GM18526 (cell line): ENCODE results near the gene ZBP1.

Experiments
- POLR2A ChIP-seq: IDR thresholded peaks from 3 replicates; pipeline ENCODE4 v1.6.1; 2011; ENCODE audit not compliant: insufficient read length; ENCODE audit errors: extremely low read depth

Gene ZBP1

GRCh38 chr20:57561356-57562279, 58.6 kb downstream of the ZBP1 start:
- no peak for TF ChIP-seq POLR2A

DNA sequence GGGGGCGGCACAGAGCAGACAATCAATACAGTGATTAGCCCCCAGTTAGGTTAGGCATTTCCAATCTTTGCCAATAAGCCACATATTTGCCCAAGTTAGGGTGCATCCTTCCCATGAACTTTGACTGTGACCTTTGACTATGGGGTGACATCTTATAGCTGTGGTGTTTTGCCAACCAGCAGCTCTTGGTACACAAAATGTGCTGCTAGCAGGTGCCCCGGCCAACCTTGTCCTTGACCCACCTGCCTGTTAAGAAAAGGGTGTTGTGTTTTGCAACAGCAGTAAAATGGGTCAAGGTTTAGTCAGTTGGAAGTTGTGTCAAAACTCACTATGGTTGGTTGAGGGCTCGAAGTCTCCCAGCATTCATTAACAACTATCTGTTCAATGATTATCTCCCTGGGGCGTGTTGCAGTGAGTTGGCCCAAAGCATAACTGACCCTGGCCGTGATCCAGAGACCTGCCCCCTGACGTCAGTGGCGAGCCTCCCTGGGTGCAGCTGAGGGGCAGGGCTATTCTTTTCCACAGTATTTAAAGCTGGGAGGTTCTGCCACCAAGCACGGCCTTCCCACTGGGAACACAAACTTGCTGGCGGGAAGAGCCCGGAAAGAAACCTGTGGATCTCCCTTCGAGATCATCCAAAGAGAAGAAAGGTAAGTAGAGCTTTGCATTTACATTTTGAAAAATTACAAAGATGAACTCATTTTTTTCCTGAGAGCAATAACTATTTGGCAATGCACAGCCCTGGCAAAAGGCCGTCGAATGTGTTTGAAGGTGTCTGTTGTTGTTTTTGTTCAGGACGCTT, 59.5 kb downstream of the ZBP1 start, which contains the start of gene PCK1:
Gene PCK1 (plus strand): TSS at position 557 of the 802 bp plus-strand sequence. CDS start 302 bp downstream, outside the sequence.
- no peak for TF ChIP-seq POLR2A

DNA sequence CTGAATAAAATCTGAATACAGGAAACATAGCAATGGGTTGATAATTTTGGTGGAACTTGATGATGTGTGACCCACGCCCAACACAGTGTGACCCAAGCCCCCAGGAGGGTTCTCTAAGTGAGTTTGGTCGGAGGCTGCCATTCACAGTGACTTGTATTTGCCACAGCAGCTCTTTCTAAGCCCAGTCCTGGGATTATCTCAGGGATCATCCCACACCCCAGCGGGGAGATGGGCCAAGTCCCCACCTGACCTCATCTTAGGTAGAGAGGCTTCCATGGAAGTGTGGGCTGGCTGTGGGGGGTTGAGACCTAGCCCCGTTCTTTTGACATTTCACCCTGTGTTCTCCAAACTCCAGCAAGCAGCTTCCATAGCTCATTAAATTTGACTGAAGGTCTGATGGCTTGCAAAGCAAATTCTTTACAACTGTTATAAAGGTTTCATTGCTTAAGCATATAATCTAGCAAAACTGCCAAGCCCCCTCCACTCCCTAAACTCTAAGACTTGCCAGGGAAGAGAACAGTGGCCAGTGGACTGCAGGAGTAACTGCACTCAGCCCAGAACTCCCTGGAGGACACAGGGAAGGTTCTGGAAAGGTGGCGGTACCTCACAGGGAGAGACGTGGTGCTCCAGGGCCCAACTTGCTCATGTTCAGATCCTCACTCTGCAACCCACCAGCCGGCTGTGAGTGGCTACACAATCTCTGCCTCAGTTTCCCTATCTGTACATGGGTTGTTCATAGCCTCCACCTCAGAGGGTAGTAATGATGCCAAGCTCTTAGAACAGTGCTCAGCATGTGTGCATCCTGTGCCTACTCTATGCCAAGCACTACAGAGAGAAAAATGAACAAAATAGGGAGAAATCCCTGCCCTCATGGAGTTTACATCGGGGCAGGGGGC, 60.3 kb downstream of the ZBP1 start:
- TF ChIP-seq POLR2A, result no peak

GRCh38 chr20:57559289-57559634, 61.0 kb downstream of the ZBP1 start:
- TF ChIP-seq POLR2A, result no peak

GRCh38 chr20:57558614-57559288, 61.5 kb downstream of the ZBP1 start:
- TF ChIP-seq POLR2A, result no peak

GRCh38 chr20:57557926-57558613, 62.2 kb downstream of the ZBP1 start:
- TF ChIP-seq POLR2A, result no peak

DNA sequence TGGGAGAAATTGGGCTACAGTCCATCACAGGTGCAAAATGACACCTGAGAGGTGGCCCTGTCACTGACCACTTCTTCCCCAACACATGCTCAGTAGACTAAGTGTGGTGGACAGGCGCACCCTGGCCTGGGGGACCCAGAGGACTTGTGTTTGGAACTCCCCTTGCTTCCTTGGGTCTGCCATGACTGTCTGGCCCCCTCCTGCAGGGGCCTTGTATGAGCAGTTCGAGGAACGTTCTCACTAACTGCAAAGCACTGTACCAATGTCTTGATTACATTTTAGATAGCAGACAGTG, 63.3 kb downstream of the ZBP1 start:
- no peak for TF ChIP-seq POLR2A

- TF ChIP-seq POLR2A, result no peak
Measured at GRCh38 chr20:57555457-57556184, 64.6 kb downstream of the ZBP1 start.
